GM19099 (cell line): Measurements from ENCODE around the gene SERPINA5.

Experiments used
- POLR2A ChIP-seq: IDR thresholded peaks from 3 replicates; pipeline ENCODE4 v1.6.1; 2011; ENCODE audit warnings: low read depth; ENCODE audit not compliant: insufficient read length; ENCODE audit errors: extremely low read depth

Gene SERPINA5

DNA sequence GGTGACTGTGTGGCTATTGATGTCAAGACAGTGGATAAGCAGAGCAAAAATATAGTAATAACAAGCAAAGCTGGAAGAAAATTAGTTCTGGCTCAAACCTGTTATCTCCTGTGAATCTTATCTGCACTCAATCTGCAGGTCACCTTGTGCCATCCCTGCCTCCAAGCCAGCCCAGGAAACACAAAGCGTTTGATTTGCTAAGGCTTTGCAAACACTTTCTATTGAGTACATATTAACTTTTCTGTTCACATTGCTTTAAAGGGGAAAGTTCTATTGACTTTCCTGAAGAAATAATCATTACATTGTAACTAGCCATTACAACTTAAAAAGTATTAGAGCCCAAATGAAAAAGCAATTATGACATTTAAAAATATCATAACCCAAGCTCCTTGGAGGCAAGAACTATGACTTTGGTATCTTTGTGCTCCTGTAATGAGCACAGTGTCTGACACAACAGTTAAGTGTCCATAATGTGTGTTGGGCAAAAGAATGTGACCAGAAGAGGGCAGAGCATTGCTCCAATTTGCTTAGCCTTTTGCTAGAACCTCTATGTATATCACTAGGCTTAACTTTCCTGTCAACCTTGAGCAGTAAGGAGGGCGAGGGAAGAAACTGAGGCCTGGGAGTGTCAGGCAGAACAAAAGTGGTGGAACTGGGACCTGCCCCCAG, 55.7 kb downstream of the SERPINA5 start:
- TF ChIP-seq POLR2A: no peak

DNA sequence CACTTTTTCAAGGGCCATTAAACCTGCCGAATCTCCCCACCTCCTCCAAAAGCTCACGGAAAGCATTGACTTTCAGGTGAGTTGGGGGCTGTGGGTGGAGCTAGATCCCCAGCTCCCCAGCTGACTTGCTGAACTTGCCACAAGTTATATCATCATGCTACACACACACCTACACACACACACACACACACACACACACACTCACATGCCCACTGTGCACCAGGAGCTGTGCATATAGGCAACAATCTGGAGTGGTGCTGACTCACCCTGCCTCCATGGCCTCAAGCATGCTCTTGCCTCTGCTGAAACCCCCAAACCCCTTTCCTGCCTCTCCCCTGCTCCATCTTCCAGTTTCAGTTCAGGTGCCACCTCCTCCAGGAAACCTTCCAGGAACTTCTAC, 57.1 kb downstream of the SERPINA5 start:
- TF ChIP-seq POLR2A: no peak

DNA sequence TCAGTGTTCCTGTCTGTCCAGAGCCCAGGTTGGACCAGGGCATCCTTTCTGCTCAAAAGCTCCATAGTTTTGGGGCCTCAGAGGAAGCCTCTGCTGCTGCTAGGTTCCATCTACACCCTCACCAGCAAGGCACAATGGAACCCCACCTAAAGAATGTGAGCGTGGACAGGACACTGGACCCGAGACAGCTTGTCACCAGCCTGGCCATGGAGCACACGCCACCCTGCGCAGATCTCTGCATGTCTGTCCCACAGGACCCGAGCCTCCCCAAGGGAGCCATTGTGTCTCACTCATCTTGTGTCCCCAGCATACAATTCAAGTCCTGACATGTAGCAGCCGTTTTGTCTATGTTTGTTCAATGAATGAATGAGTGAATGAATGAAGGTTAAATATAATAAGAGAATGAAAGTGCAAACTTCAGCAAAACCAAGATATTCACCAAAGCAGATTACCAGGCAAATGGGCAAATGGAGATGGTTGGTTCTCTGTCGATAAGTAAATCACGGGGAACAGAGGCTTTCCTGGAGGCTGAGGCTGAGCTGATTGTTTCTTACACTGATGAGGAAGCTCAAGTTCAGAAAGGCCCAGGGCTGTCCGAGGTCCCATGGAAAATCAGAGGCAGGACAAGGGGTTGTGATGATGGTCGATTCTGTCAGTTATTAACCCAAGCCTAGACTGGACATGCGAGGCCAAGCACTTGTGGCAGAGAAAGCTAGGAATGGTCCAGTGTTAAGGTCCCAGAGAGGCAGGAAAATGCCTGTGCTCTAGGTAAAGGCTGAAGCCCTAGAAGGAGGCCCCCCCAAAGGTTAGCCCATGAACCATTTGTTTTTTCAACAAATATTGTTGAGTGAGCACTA, 58.0 kb downstream of the SERPINA5 start:
- no peak for TF ChIP-seq POLR2A

DNA sequence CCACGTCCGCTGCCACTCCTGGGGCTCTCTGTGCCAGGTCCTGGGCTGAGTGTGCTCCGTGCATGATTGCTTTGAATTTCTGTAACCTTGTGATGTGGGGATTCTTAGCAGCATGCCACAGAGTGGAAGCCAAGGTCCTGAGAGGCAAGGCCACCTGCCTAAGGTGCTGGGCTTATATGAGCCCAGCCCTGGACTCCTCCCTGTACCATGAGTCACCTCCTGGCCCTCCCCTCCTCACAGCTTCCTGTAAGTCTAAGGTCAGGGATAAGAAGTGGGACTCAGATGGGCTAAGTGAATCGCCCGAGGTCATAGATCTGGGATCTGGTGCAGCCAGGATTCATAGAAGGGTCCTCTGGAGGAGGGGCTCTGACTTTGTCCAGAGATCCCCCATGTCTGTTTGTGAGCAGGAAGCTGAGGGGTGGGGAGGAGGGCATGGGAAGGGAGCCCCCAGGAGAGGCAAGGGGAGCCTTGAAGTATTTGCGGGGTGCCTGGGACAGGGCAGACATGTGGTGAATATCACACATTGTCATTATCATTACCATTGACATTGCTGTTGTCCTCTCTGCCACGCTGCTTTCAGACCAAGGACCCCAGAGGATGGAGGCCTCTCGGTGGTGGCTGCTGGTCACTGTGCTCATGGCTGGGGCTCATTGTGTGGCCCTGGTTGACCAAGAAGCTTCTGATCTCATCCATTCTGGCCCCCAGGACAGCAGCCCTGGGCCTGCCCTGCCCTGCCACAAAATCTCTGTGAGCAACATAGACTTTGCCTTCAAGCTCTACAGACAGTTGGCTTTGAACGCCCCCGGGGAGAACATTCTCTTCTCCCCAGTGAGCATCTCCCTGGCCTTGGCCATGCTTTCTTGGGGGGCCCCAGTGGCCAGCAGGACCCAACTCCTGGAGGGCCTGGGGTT, 59.8 kb downstream of the SERPINA5 start:
- TF ChIP-seq POLR2A: no peak

DNA sequence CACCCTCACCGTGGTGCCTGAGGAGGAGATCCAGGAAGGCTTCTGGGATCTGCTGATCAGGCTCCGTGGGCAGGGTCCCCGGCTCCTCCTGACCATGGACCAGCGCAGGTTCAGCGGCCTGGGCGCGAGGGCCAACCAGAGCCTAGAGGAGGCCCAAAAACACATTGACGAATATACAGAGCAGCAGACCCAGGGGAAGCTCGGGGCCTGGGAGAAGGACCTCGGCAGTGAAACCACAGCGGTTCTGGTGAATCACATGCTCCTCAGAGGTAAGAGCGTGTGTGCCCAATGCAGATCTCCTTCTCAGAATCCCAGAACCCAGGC, 60.4 kb downstream of the SERPINA5 start:
- TF ChIP-seq POLR2A: no peak
